IMR-90 (cell line): ENCODE results near the gene POU2F2. TPM values are rescaled to one million over a fixed set of nuclear protein-coding genes. Genes with fewer than 3 reads are reported as not detected.

ENCODE experiments used
- ATAC-seq: fragments of 200-7000 bp; cut with Tn5 transposase; 2 replicates; pipeline ENCODE4 v1.9.1; 2020; ENCODE audit warnings: low read depth, mild to moderate bottlenecking, moderate library complexity
- BruUV-seq: library from RNA; stranded (reverse); fragments of 400-500 nt; replicated peaks from 2 replicates; lab custom pipeline; 2021; lab: Mats Ljungman, UMichigan
- CTCF ChIA-PET: fragments of 300-600 bp; formaldehyde crosslinking; extraction: SDS; loops from one replicate; lab custom pipeline; 2021; ENCODE audit warnings: antibody characterized with exemption; lab: Yijun Ruan, JAX
- POLR2A ChIA-PET: fragments of 300-600 bp; sonication (Branson Sonifier 250); formaldehyde crosslinking; loops from one replicate; lab custom pipeline; 2022; ENCODE audit warnings: antibody characterized with exemption; ENCODE audit not compliant: unreplicated experiment; lab: Charles Lee
- DNase-seq: peaks from one replicate; pipeline ENCODE4 v3.0.0; 2013
- H2AFZ ChIP-seq: replicated peaks from 2 replicates; pipeline ENCODE3; 2013; ENCODE audit warnings: low read length, mild to moderate bottlenecking; ENCODE audit not compliant: poor library complexity
- H2AK5ac ChIP-seq: 2 replicates; pipeline ENCODE4 v1.6.1; 2013; ENCODE audit warnings: low read depth, low read length, inconsistent platforms
- H2AK9ac ChIP-seq: replicated peaks from 2 replicates; pipeline ENCODE3; 2013; ENCODE audit warnings: mild to moderate bottlenecking, low read depth, low read length, moderate library complexity; ENCODE audit not compliant: poor library complexity
- H2BK120ac ChIP-seq: 2 replicates; pipeline ENCODE4 v1.6.1; 2013; ENCODE audit warnings: low read depth, low read length, inconsistent platforms
- H2BK15ac ChIP-seq: 3 replicates; pipeline ENCODE4 v1.6.1; 2013; ENCODE audit warnings: low read depth, low read length, inconsistent platforms
- H2BK20ac ChIP-seq: 2 replicates; pipeline ENCODE4 v1.6.1; 2013; ENCODE audit warnings: low read depth, mild to moderate bottlenecking, inconsistent platforms, low read length, moderate library complexity
- H2BK5ac ChIP-seq: 2 replicates; pipeline ENCODE4 v1.6.1; 2013; ENCODE audit warnings: mild to moderate bottlenecking, low read depth, low read length, inconsistent platforms; ENCODE audit not compliant: poor library complexity, severe bottlenecking
- H3K14ac ChIP-seq: replicated peaks from 2 replicates; pipeline ENCODE4 v1.6.1; 2013; ENCODE audit warnings: low read depth, low read length, inconsistent platforms
- H3K18ac ChIP-seq: 2 replicates; pipeline ENCODE4 v1.6.1; 2013; ENCODE audit warnings: low read depth, low read length, control low read depth
- H3K23ac ChIP-seq: 2 replicates; pipeline ENCODE4 v1.6.1; 2013; ENCODE audit warnings: low read depth, low read length, inconsistent platforms
- H3K27ac ChIP-seq: 2 replicates; pipeline ENCODE4 v1.5.1; 2013; ENCODE audit warnings: mild to moderate bottlenecking, control low read depth, low read length; ENCODE audit not compliant: insufficient read depth
- H3K27me3 ChIP-seq: 2 replicates; pipeline ENCODE4 v1.6.1; 2013; ENCODE audit warnings: low read length; ENCODE audit not compliant: control insufficient read depth, insufficient read depth
- H3K36me3 ChIP-seq: 2 replicates; pipeline ENCODE4 v1.6.1; 2013; ENCODE audit warnings: low read length, mixed read lengths; ENCODE audit not compliant: control insufficient read depth, insufficient read depth
- H3K4ac ChIP-seq: 2 replicates; pipeline ENCODE4 v1.6.1; 2013; ENCODE audit warnings: low read depth, low read length, inconsistent platforms
- H3K4me1 ChIP-seq: 2 replicates; pipeline ENCODE4 v1.6.1; 2013; ENCODE audit warnings: low read length, mixed read lengths; ENCODE audit not compliant: control insufficient read depth, insufficient read depth
- H3K4me2 ChIP-seq: 2 replicates; pipeline ENCODE4 v1.6.1; 2013; ENCODE audit warnings: low read depth, mild to moderate bottlenecking, control low read depth, low read length, moderate library complexity
- H3K4me3 ChIP-seq: 2 replicates; pipeline ENCODE4 v1.5.1; 2013; ENCODE audit warnings: low read depth, mild to moderate bottlenecking, control low read depth, low read length, moderate library complexity; ENCODE audit not compliant: insufficient read depth
- H3K56ac ChIP-seq: 2 replicates; pipeline ENCODE4 v1.6.1; 2013; ENCODE audit warnings: low read length, inconsistent platforms; ENCODE audit not compliant: insufficient read depth; ENCODE audit errors: extremely low read depth
- H3K79me1 ChIP-seq, 2 experiments: 2 replicates each; pipeline ENCODE4 v1.6.1; 2013; ENCODE audit warnings: low read length in 2 of 2, inconsistent platforms in 1 of 2, low read depth in 1 of 2
- H3K9ac ChIP-seq: 2 replicates; pipeline ENCODE4 v1.6.1; 2013; ENCODE audit warnings: low read depth, low read length, control low read depth
- H3K9me1 ChIP-seq: 2 replicates; pipeline ENCODE4 v1.6.1; 2013; ENCODE audit warnings: low read length, inconsistent platforms; ENCODE audit not compliant: insufficient read depth
- H3K9me3 ChIP-seq: 2 replicates; pipeline ENCODE4 v1.6.1; 2013; ENCODE audit warnings: low read length; ENCODE audit not compliant: control insufficient read depth, insufficient read depth
- H4K20me1 ChIP-seq: 2 replicates; pipeline ENCODE4 v1.6.1; 2013; ENCODE audit warnings: low read length, inconsistent platforms; ENCODE audit not compliant: insufficient read depth
- H4K5ac ChIP-seq: 2 replicates; pipeline ENCODE4 v1.6.1; 2013; ENCODE audit warnings: mild to moderate bottlenecking, low read depth, low read length, control low read depth
- H4K8ac ChIP-seq, 2 experiments: 2 replicates each; pipeline ENCODE4 v1.6.1; 2013; ENCODE audit warnings: low read depth in 2 of 2, low read length in 2 of 2, control low read depth in 1 of 2, inconsistent platforms in 1 of 2
- H4K91ac ChIP-seq: 2 replicates; pipeline ENCODE4 v1.6.1; 2013; ENCODE audit warnings: low read depth, low read length, inconsistent platforms; ENCODE audit not compliant: insufficient read depth
- BHLHE40 ChIP-seq: fragments of 150-350 bp; IDR thresholded peaks from 2 replicates; pipeline ENCODE4 v1.6.1; 2016; ENCODE audit warnings: mild to moderate bottlenecking, low read depth, low read length
- CEBPB ChIP-seq: IDR thresholded peaks from 2 replicates; pipeline ENCODE4 v1.6.1; 2012; ENCODE audit warnings: low read depth, low read length, improper control_type of control experiment
- CHD1 ChIP-seq: IDR thresholded peaks from 2 replicates; pipeline ENCODE4 v1.6.1; 2012; ENCODE audit warnings: low read depth, low read length, improper control_type of control experiment
- CTCF ChIP-seq: conservative IDR thresholded peaks from 2 replicates; pipeline ENCODE4 v1.5.1; 2012; ENCODE audit warnings: mild to moderate bottlenecking, low read depth, low read length, improper control_type of control experiment
- ELK1 ChIP-seq: fragments of 150-350 bp; IDR thresholded peaks from 2 replicates; pipeline ENCODE4 v1.6.1; 2016; ENCODE audit warnings: low read depth, mild to moderate bottlenecking, low read length, moderate library complexity, borderline replicate concordance
- FOS ChIP-seq: fragments of 150-350 bp; IDR thresholded peaks from 2 replicates; pipeline ENCODE4 v1.6.1; 2016; ENCODE audit warnings: low read depth, low read length
- MAFK ChIP-seq: IDR thresholded peaks from 2 replicates; pipeline ENCODE4 v1.6.1; 2012; ENCODE audit warnings: low read depth, low read length, improper control_type of control experiment
- MAZ ChIP-seq: IDR thresholded peaks from 2 replicates; pipeline ENCODE4 v1.6.1; 2012; ENCODE audit warnings: low read depth, mild to moderate bottlenecking, low read length, improper control_type of control experiment, moderate library complexity, borderline replicate concordance
- MXI1 ChIP-seq: IDR thresholded peaks from 2 replicates; pipeline ENCODE4 v1.6.1; 2012; ENCODE audit warnings: low read depth, mild to moderate bottlenecking, low read length, moderate library complexity, borderline replicate concordance
- NFE2L2 ChIP-seq: fragments of 150-350 bp; IDR thresholded peaks from 2 replicates; pipeline ENCODE4 v1.6.1; 2016; ENCODE audit warnings: low read depth, mild to moderate bottlenecking, low read length
- POLR2A ChIP-seq: IDR thresholded peaks from 2 replicates; pipeline ENCODE4 v1.6.1; 2012; ENCODE audit warnings: mild to moderate bottlenecking, low read depth, low read length
- RAD21 ChIP-seq: IDR thresholded peaks from 2 replicates; pipeline ENCODE4 v1.6.1; 2012; ENCODE audit warnings: low read length, improper control_type of control experiment
- RCOR1 ChIP-seq: IDR thresholded peaks from 2 replicates; pipeline ENCODE4 v1.6.1; 2012; ENCODE audit warnings: mild to moderate bottlenecking, low read length, improper control_type of control experiment; ENCODE audit not compliant: insufficient replicate concordance
- RFX5 ChIP-seq: IDR thresholded peaks from 2 replicates; pipeline ENCODE4 v1.8.0; 2012; ENCODE audit warnings: low read depth, mild to moderate bottlenecking, low read length, moderate library complexity
- SMC3 ChIP-seq: fragments of 150-350 bp; IDR thresholded peaks from 2 replicates; pipeline ENCODE4 v1.6.1; 2016; ENCODE audit warnings: low read depth, mild to moderate bottlenecking, antibody characterized with exemption, low read length, moderate library complexity
- USF2 ChIP-seq: fragments of 150-350 bp; IDR thresholded peaks from 2 replicates; pipeline ENCODE4 v1.6.1; 2017; ENCODE audit warnings: mild to moderate bottlenecking, antibody characterized with exemption, low read length, low read depth
- WGBS, 2 experiments: methylation state at CpG; one replicate each; pipeline versions ENCODE4 v1.1.5 to v1.1.7; 2013; ENCODE audit warnings: missing lambda C conversion rate in 2 of 2; ENCODE audit not compliant: insufficient read length in 1 of 2; ENCODE audit errors: extremely low coverage in 2 of 2; 5-methylcytosine and 5-hydroxymethylcytosine counted together
- dilution Hi-C: fragments of 300-500 bp; cut with HindIII; formaldehyde crosslinking; loops from one replicate; pipeline ENCODE4 v1.14.3; 2018; ENCODE audit warnings: low sequenced_read_pairs; ENCODE audit not compliant: unreplicated experiment
- in situ Hi-C: fragments of 300-500 bp; cut with MboI; formaldehyde crosslinking; loops from 3 replicates; pipeline ENCODE4 v1.14.3; 2019; ENCODE audit warnings: low sequenced_read_pairs, inconsistent platforms, mixed read lengths
- intact Hi-C: fragments of 100-400 bp; cut with micrococcal nuclease; formaldehyde crosslinking; loops from 2 replicates; pipeline ENCODE4 v1.10.0; 2022
- polyA plus RNA-seq, 3 experiments: library from polyadenylated mRNA; depleted of rRNA; stranded (reverse); fragments of >200 nt; gene quantifications; 2 replicates each; pipeline ENCODE4 v1.2.3, GENCODE V29; 2012; ENCODE audit warnings: low replicate concordance in 1 of 3
- total RNA-seq: library from RNA; depleted of rRNA; stranded (reverse); fragments of >200 nt; gene quantifications from 2 replicates; pipeline ENCODE4 v1.2.3, GENCODE V29; 2012

POU2F2 gene
- total and polyA plus RNA-seq, 2 of the 4 experiments (the other 2 are of a cell fraction) = 0.54 to 5.0 TPM

- in situ Hi-C loops (no loop called here), intact Hi-C loops (loop anchor here (10.0 kb wide), 1 partner anchor 153 kb away; the partner anchor contains the start of gene ARHGEF1), dilution Hi-C loops (no loop called here)
- no peak overlapping the region for H3K23ac ChIP-seq
- no peak overlapping the region for H2BK120ac ChIP-seq
- H3K9ac ChIP-seq = no peak overlapping the region
- no peak overlapping the region for H3K18ac ChIP-seq
- WGBS, 2 experiments = 60% methylated on average over 3 of the region's 5 CpGs; no CpG with 5 or more reads in 1 of the 2 experiments
- H3K27ac ChIP-seq = no peak overlapping the region
- no peaks in the 10 kb centered on the region for H4K20me1 ChIP-seq
- H2BK15ac ChIP-seq = no peak overlapping the region
- H4K5ac ChIP-seq = no peak overlapping the region
- peak overlapping the region; percentile 23 for H2AFZ ChIP-seq
- no peaks in the 10 kb centered on the region for H3K9me3 ChIP-seq
- H3K79me1 ChIP-seq = no peaks in the 10 kb centered on the region
- H4K91ac ChIP-seq = no peak overlapping the region
- H3K56ac ChIP-seq = no peak overlapping the region
- ATAC-seq (no peak), DNase-seq (no peak)
- peaks cover 22% of the 10 kb centered on the region for H3K27me3 ChIP-seq
- no peaks in the 10 kb centered on the region for H3K4me1 ChIP-seq
- CTCF ChIA-PET = no interaction called here
- TF ChIP-seq MAZ (no peak), MXI1 (no peak), CHD1 (no peak), CEBPB (no peak), MAFK (no peak), NFE2L2 (no peak), POLR2A (no peak), USF2 (no peak), SMC3 (no peak), RCOR1 (no peak), RAD21 (no peak), RFX5 (no peak), ELK1 (no peak), FOS (no peak), BHLHE40 (no peak), CTCF (no peak)
- no peaks in the 10 kb centered on the region for H3K36me3 ChIP-seq
- H4K8ac ChIP-seq = no peak overlapping the region
- H2BK5ac ChIP-seq = no peak overlapping the region
- no peak overlapping the region for H3K14ac ChIP-seq
- POLR2A ChIA-PET = no interaction called here
- H3K9me1 ChIP-seq = no peaks in the 10 kb centered on the region
- H3K4me3 ChIP-seq = no peak overlapping the region
- no peak overlapping the region for H3K4me2 ChIP-seq
- H2AK5ac ChIP-seq = no peak overlapping the region
- H3K4ac ChIP-seq = no peak overlapping the region
- H2AK9ac ChIP-seq = no peak overlapping the region
- no peak overlapping the region for H2BK20ac ChIP-seq
- BruUV-seq = no TSS peak
Observed at GRCh38 chr19:42037649-42038048, 94.6 kb downstream of the POU2F2 start.
